OCI-M2 (cell line): ENCODE results near the gene TBC1D19.
"Not testable (repeated sequence)": the region's sequence is repeated elsewhere in the genome, so short reads cannot be mapped to it uniquely, and the experiment has no call there.

Experiments used
- DNase-seq: peaks from one replicate; lab custom pipeline; 2025; ENCODE audit not compliant: unreplicated experiment; lab: John Stamatoyannopoulos, UW

TBC1D19 gene

DNA sequence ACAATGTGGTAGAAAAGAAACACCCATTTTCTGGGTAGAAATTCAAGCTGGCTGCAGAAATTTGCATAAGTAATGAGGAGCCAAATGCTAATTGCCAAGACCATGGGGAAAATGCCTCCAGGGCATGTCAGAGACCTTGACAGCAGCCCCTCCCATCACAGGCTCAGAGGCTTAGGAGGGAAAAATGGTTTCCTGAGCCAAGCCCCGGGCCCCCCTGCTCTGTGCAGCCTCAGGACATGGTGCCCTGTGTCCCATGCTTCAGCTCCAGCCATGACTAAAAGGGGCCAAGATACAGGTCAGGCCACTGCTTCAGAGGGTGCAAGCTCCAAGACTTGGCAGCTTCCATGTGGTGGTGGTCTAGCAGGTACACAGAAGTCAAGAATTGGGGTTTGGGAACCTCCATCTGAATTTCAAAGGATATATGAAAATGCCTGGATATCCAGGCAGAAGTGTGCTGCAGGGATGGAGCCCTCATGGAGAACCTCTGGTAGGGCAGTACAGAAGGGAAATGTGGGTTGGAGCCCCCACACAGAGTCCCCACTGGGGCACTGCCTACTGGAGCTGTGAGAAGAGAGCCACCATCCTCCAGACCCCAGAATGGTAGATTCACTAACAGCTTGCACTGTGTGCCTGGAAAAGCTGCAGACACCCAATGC is 95.3 kb downstream of the TBC1D19 start:
- DNase-seq, result not testable (repeated sequence)

DNA sequence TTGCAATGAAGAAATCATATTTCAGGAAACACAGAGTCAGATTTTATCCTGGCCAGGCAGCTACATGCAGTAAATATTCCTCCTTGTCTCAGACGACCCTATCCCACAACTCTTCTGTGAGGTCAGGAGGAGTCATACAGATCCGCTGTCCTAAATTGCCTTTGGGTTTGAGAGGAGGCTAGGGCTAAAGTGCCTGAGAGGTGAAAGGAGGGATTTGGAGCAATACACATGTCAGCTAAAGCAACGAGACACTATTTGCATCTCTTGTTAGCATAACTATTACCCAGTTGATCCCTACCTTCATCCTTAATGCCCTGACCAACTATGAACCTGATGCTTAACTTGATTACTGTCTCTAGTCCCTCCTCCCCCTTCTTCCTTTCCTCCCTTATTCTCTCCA is 98.6 kb downstream of the TBC1D19 start:
- DNase-seq, result no peak

DNA sequence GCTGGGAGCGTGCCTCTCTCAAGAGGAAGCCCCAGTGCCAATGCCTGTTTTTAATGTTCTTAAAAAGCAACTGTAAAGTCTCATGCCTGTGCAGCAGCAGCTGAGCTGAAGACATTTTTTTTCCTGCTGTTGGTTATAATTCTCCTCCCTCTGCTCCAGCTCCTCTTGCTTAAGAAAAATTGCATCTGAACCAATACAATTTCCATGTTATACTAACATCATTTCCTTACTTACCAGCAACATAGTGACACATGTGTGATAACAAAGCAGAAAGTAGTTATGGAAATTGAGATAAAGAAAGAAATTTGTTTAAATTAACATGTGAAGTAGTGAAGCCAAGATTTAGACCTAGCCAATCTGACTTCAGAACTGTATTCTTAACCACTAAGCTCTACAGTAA is 101.4 kb downstream of the TBC1D19 start:
- DNase-seq, result no peak

- no peak for DNase-seq
These were observed 103.8 kb downstream of the TBC1D19 start for GRCh38 chr4:26687728-26688127.

DNA sequence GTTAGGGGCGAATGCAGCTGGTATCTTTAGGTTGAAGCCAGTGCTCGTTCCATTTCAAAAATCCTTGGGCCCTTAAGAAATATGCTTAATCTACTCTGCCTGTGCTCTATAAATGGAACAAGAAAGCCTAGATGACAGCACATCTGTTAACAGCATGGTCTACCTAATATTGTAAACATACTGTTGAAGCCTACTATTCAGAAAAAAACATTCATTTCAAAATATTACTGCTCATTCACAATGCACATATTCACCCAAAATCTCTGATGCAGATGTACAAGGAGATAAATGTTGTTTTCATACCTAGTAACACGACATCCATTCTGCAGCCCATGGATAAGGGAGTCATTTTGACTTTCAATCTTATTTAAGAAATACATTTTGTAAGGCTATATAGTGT is 106.6 kb downstream of the TBC1D19 start:
- DNase-seq, result no peak

- no peak for DNase-seq
These were observed 108.3 kb downstream of the TBC1D19 start for GRCh38 chr4:26692014-26692726.

DNA sequence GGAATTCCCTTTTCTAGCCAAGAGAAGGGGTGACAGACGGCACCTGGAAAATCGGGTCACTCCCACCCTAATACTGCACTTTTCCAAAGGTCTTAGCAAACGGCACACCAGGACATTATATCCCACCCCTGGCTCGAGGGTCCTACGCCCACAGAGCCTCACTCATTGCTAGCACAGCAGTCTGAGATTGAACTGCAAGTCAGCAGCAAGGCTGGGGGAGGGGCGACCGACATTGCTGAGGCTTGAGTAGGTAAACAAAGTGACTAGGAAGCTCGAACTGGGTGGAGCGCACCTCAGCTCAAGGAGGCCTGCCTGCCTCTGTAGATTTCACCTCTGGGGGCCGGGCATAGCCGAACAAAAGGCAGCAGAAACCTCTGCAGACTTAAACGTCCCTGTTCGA is 110.2 kb downstream of the TBC1D19 start:
- not testable (repeated sequence) for DNase-seq

- DNase-seq, result no peak
These were observed 116.2 kb downstream of the TBC1D19 start for GRCh38 chr4:26700110-26700509.

DNA sequence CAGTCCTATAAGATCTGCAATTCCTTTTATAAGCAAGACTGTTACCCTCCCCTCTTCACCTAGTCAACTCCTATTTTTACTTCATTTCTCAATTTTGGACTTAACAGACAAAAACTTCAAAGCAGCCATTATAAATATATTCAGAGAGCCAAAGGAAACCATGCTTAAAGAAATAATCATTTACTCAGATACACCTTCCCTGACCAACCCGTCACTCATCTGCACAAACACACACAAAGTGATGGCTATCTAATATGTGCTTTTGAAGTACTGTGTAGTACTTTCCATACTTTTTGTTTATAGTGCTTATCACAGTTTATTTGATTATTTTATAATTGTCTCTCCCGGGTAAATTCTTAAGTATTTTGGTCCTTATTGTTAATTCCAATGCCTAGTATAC is 117.2 kb downstream of the TBC1D19 start:
- DNase-seq, result no peak

GRCh38 chr4:26701786-26702227 is 117.9 kb downstream of the TBC1D19 start:
- no peak for DNase-seq

DNA sequence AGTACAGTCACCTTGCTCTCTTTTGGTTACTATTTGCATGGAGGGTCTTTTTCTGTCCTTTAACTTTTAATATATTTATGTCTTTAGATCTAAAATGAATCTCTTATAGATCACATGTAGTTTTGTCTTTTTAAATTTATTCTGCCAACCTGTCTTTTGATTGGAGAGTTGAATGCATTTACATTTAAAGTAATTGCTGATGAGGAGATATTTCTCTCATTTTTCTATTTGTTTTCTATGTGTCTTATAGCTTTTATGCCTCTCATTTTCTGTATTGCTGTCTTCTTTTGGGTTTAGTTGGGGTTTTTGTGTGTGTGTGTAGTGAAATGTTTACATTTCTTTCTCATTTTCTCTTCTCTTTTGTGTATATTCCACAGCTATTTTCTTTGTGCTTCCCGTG is 123.5 kb downstream of the TBC1D19 start:
- DNase-seq, result no peak

DNA sequence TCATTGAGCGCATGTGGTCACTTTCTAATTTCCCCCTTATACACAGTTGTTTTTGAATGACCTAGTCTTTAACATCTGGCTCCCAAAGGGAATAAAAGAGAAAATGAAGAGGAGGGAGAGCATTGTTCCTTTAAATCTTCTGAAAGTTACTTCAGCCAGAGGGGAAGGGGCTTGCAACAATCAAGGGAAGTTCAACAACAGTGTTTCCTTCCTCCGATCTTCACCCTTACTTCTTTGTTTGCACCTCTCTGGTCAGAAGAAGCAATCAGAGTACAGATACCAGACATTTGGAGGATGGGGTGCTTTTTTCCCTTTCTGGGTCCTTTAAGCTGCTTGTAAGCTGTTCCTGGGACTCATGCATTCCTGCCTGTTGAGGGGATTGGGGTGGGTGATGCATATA is 125.4 kb downstream of the TBC1D19 start:
- DNase-seq, result no peak

GRCh38 chr4:26713563-26714151 is 129.8 kb downstream of the TBC1D19 start:
- no peak for DNase-seq

DNA sequence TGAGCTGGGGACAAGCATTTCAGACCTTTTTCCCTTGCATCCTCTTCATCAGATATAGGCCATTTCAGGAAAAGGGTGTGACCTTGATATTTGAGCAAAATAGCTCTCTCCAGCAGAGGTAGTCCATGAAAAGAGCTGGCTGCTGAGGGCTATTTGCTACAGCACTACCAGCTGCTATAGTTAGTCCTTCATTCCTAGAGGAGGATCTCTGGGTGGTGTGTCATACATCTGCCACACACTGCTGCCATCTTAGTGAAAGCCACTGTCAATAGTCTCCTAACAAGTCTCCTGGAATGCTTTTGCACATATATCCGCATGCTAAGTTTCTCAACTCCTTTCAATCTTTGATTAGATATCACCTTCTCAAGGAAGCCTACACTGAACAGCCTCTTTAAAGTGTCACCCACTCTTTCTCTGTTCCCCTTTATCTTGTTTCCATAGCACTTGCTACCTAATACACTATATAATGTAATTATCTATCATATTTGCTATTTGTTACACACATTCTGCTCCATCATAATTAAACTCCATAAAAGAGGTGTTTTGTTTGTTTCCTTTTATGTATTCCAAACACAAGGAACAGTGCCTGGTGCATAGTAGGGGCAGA is 131.9 kb downstream of the TBC1D19 start:
- DNase-seq, result no peak

DNA sequence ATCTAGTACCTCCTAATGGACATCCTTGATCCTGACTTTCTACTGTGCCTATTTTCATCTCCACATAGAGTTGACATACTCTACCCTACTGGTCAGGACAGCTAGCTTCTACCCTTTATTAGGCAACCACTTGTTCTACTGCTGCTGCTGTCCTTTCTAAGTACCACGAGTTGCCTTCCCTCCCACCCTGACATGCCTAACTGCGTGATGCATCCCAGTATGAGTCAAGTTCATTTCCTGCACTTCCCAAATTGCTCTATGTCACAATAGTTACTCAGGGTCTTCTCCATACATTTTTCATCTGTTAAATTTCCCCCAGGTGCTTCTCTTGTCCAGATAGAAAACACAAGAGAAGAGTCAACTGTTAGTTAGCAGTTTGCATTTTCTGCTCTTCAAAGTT is 133.4 kb downstream of the TBC1D19 start:
- no peak for DNase-seq

GRCh38 chr4:26719954-26720552 is 136.2 kb downstream of the TBC1D19 start:
- peak; percentile 3 for DNase-seq

- DNase-seq, result no peak
These were observed 137.8 kb downstream of the TBC1D19 start for GRCh38 chr4:26721685-26722084.

DNA sequence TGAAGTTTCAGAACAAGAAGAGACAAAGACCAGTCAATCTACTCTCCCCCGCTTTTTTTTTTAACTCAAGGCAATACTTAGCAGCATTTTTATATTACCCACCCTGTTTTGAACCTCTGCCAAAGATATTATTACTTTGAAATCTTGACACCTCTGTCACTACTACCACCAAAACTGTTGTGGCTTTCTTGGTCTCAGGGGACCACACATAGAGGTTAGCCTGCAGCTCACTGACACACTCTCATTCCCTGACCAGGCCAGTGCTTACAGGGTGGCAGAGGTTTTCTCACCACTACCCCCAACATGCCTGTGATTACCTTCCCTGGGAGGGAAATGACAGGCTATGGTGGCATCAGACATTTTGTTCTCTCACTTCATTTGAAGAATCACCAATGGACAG is 139.3 kb downstream of the TBC1D19 start:
- DNase-seq, result no peak

- DNase-seq, result no peak
These were observed 140.7 kb downstream of the TBC1D19 start for GRCh38 chr4:26724534-26724933.

GRCh38 chr4:26726655-26727387 is 142.9 kb downstream of the TBC1D19 start:
- DNase-seq, result no peak

GRCh38 chr4:26727844-26728243 is 144.0 kb downstream of the TBC1D19 start:
- DNase-seq, result no peak
